OCI-LY1 (cell line): ENCODE data around the gene HSPB9.

ENCODE experiments used
- H2AFZ ChIP-seq: fragments of 200-600 bp; sonication (generic), shearing (Covaris generic); 2 replicates; pipeline ENCODE4 v1.6.0; 2014; ENCODE audit warnings: antibody characterized with exemption, mild to moderate bottlenecking, low read length
- H3F3A ChIP-seq: fragments of 200-600 bp; sonication (generic), shearing (Covaris generic); 2 replicates; pipeline ENCODE4 v1.6.0; 2014; ENCODE audit warnings: mild to moderate bottlenecking, antibody characterized with exemption, low read length, moderate library complexity; ENCODE audit not compliant: insufficient read depth
- H3K27ac ChIP-seq: fragments of 200-600 bp; sonication (generic); 2 replicates; pipeline ENCODE4 v1.5.1; 2014; ENCODE audit warnings: low read length, mixed run types, mild to moderate bottlenecking, low read depth; ENCODE audit not compliant: poor library complexity, severe bottlenecking
- H3K27me3 ChIP-seq: fragments of 200-600 bp; sonication (generic); 2 replicates; pipeline ENCODE4 v1.6.0; 2014; ENCODE audit warnings: antibody characterized with exemption, mild to moderate bottlenecking, low read length, moderate library complexity; ENCODE audit not compliant: insufficient read depth
- H3K36me3 ChIP-seq: fragments of 200-600 bp; sonication (generic); 2 replicates; pipeline ENCODE4 v1.6.1; 2014; ENCODE audit warnings: mild to moderate bottlenecking, antibody characterized with exemption, low read length, moderate library complexity, mixed read lengths; ENCODE audit not compliant: insufficient read depth
- H3K4me1 ChIP-seq: fragments of 200-600 bp; sonication (generic); 2 replicates; pipeline ENCODE4 v1.5.1; 2014; ENCODE audit warnings: mild to moderate bottlenecking, low read length, moderate library complexity; ENCODE audit not compliant: insufficient read depth, severe bottlenecking
- H3K4me2 ChIP-seq: fragments of 200-600 bp; sonication (generic), shearing (Covaris generic); 2 replicates; pipeline ENCODE4 v1.6.1; 2014; ENCODE audit warnings: low read length
- H3K4me3 ChIP-seq: fragments of 200-600 bp; sonication (generic); 2 replicates; pipeline ENCODE4 v1.5.1; 2014; ENCODE audit warnings: low read length, low read depth, mild to moderate bottlenecking, mixed read lengths; ENCODE audit not compliant: poor library complexity, severe bottlenecking
- H3K79me2 ChIP-seq: fragments of 200-600 bp; shearing (Covaris generic); 2 replicates; pipeline ENCODE4 v1.6.1; 2016; ENCODE audit warnings: mixed run types, low read length, mixed read lengths; ENCODE audit not compliant: insufficient read depth
- H3K9ac ChIP-seq: fragments of 200-600 bp; sonication (generic), shearing (Covaris generic); 2 replicates; pipeline ENCODE4 v1.6.1; 2014; ENCODE audit warnings: mild to moderate bottlenecking, low read length, mixed read lengths
- H3K9me2 ChIP-seq: fragments of 200-600 bp; sonication (generic), shearing (Covaris generic); 2 replicates; pipeline ENCODE4 v1.6.1; 2014; ENCODE audit warnings: low read depth, mild to moderate bottlenecking, low read length, mixed read lengths
- H3K9me3 ChIP-seq: fragments of 200-600 bp; shearing (Covaris generic); 2 replicates; pipeline ENCODE4 v1.6.1; 2014; ENCODE audit warnings: low read length, mixed read lengths
- H4K20me1 ChIP-seq: fragments of 200-600 bp; sonication (generic), shearing (Covaris generic); 2 replicates; pipeline ENCODE4 v1.6.0; 2016; ENCODE audit warnings: mild to moderate bottlenecking, low read length; ENCODE audit not compliant: insufficient read depth
- EZH2 ChIP-seq: fragments of 200-600 bp; sonication (generic), shearing (Covaris generic); IDR thresholded peaks from 2 replicates; pipeline ENCODE4 v1.8.0; 2017; ENCODE audit warnings: borderline replicate concordance, mixed run types, mild to moderate bottlenecking, antibody characterized with exemption, low read length, moderate library complexity, mixed read lengths
- TF ChIP-seq, protein P1 (sequence below): fragments of 200-600 bp; sonication (generic), shearing (Covaris generic); IDR thresholded peaks from 2 replicates; pipeline ENCODE4 v1.5.1; 2017; ENCODE audit warnings: mild to moderate bottlenecking, antibody characterized with exemption, low read length, moderate library complexity, mixed read lengths

HSPB9 gene

GRCh38 chr17:42088736-42089135 is 33.9 kb upstream of the HSPB9 start:
- no peaks in the 10 kb centered on the region for H3K4me1 ChIP-seq
- H3K27me3 ChIP-seq = no peaks in the 10 kb centered on the region
- H3K4me3 ChIP-seq = no peak overlapping the region
- TF ChIP-seq EZH2 = no peak
- TF ChIP-seq, protein P1, sequence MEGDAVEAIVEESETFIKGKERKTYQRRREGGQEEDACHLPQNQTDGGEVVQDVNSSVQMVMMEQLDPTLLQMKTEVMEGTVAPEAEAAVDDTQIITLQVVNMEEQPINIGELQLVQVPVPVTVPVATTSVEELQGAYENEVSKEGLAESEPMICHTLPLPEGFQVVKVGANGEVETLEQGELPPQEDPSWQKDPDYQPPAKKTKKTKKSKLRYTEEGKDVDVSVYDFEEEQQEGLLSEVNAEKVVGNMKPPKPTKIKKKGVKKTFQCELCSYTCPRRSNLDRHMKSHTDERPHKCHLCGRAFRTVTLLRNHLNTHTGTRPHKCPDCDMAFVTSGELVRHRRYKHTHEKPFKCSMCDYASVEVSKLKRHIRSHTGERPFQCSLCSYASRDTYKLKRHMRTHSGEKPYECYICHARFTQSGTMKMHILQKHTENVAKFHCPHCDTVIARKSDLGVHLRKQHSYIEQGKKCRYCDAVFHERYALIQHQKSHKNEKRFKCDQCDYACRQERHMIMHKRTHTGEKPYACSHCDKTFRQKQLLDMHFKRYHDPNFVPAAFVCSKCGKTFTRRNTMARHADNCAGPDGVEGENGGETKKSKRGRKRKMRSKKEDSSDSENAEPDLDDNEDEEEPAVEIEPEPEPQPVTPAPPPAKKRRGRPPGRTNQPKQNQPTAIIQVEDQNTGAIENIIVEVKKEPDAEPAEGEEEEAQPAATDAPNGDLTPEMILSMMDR = no peak
- H3K36me3 ChIP-seq = no peaks in the 10 kb centered on the region
- no peaks in the 10 kb centered on the region for H3F3A ChIP-seq
- H3K9me3 ChIP-seq = no peaks in the 10 kb centered on the region
- no peaks in the 10 kb centered on the region for H3K9me2 ChIP-seq
- no peak overlapping the region for H2AFZ ChIP-seq
- no peak overlapping the region for H3K27ac ChIP-seq
- no peaks in the 10 kb centered on the region for H4K20me1 ChIP-seq
- H3K9ac ChIP-seq = no peak overlapping the region
- no peak overlapping the region for H3K4me2 ChIP-seq
- H3K79me2 ChIP-seq = no peaks in the 10 kb centered on the region

- Histone ChIP-seq H4K20me1 (no peaks in the 10 kb centered on the region), H3F3A (no peaks in the 10 kb centered on the region), H2AFZ (no peak overlapping the region), H3K27ac (no peak overlapping the region), H3K4me1 (no peaks in the 10 kb centered on the region), H3K4me2 (no peak overlapping the region), H3K36me3 (no peaks in the 10 kb centered on the region), H3K27me3 (no peaks in the 10 kb centered on the region), H3K9ac (no peak overlapping the region), H3K9me3 (no peaks in the 10 kb centered on the region), H3K9me2 (no peaks in the 10 kb centered on the region), H3K4me3 (no peak overlapping the region), H3K79me2 (no peaks in the 10 kb centered on the region)
- no peak for TF ChIP-seq EZH2
- TF ChIP-seq, protein P1 = no peak
These were observed 31.4 kb upstream of the HSPB9 start for GRCh38 chr17:42090964-42091790.

- Histone ChIP-seq H3K9me3 (no peaks in the 10 kb centered on the region), H3K4me3 (no peak overlapping the region), H3K9ac (no peak overlapping the region), H3F3A (no peaks in the 10 kb centered on the region), H3K36me3 (no peaks in the 10 kb centered on the region), H3K4me1 (peaks cover 4% of the 10 kb centered on the region), H3K27me3 (no peaks in the 10 kb centered on the region; the same call in 1 of the 2 replicates), H3K79me2 (no peaks in the 10 kb centered on the region), H3K9me2 (no peaks in the 10 kb centered on the region), H4K20me1 (no peaks in the 10 kb centered on the region), H3K27ac (no peak overlapping the region), H2AFZ (no peak overlapping the region), H3K4me2 (no peak overlapping the region)
- no peak for TF ChIP-seq EZH2
- TF ChIP-seq, protein P1 = no peak
These were observed 29.7 kb upstream of the HSPB9 start for GRCh38 chr17:42092939-42093338.
